Dedifferentiated amniotic fluid mesenchymal stem cell (primary cell): ENCODE results near the gene KIAA1328.
"Not testable (repeated sequence)": the region's sequence is repeated elsewhere in the genome, so short reads cannot be mapped to it uniquely, and the experiment has no call there.

Experiments used
- DNase-seq: peaks from one replicate; pipeline ENCODE4 v3.0.0-alpha.2; 2016; ENCODE audit errors: extremely low spot score

The KIAA1328 gene

GRCh38 chr18:36828630-36829361, at the start of gene KIAA1328, which contains the start of gene TPGS2:
Gene KIAA1328 (plus strand): TSS chr18:36829127. CDS start chr18:36829139, 12 bp downstream.
Gene TPGS2 (minus strand): TSS chr18:36829002. CDS start chr18:36828767, 235 bp downstream.
- peak; percentile 61 for DNase-seq

GRCh38 chr18:36780748-36781147, 48.2 kb upstream of the KIAA1328 start:
- DNase-seq = no peak

GRCh38 chr18:36782710-36783109, 46.2 kb upstream of the KIAA1328 start:
- DNase-seq = no peak

- DNase-seq = no peak
Observed at GRCh38 chr18:36783792-36784191, 45.1 kb upstream of the KIAA1328 start.

- no peak for DNase-seq
Observed at GRCh38 chr18:36786686-36787085, 42.2 kb upstream of the KIAA1328 start.

- DNase-seq = no peak
Observed at GRCh38 chr18:36792634-36793283, 36.2 kb upstream of the KIAA1328 start.

- DNase-seq = no peak
Observed at GRCh38 chr18:36798738-36799473, 30.0 kb upstream of the KIAA1328 start.

- DNase-seq = no peak
Observed at GRCh38 chr18:36805105-36805504, 23.8 kb upstream of the KIAA1328 start.

- no peak for DNase-seq
Observed at GRCh38 chr18:36808681-36809080, 20.2 kb upstream of the KIAA1328 start.

- peak; percentile 79 for DNase-seq
Observed at GRCh38 chr18:36809590-36810381, 19.1 kb upstream of the KIAA1328 start.

- no peak for DNase-seq
Observed at GRCh38 chr18:36811430-36811829, 17.5 kb upstream of the KIAA1328 start.

- DNase-seq = no peak
Observed at GRCh38 chr18:36811955-36812354, 17.0 kb upstream of the KIAA1328 start.

- no peak for DNase-seq
Observed at GRCh38 chr18:36812678-36813077, 16.2 kb upstream of the KIAA1328 start.

GRCh38 chr18:36813101-36813775, 15.7 kb upstream of the KIAA1328 start:
- DNase-seq = no peak

GRCh38 chr18:36813824-36814223, 15.1 kb upstream of the KIAA1328 start:
- no peak for DNase-seq

- DNase-seq = no peak
Observed at GRCh38 chr18:36814994-36815393, 13.9 kb upstream of the KIAA1328 start.

GRCh38 chr18:36816096-36816495, 12.8 kb upstream of the KIAA1328 start:
- not testable (repeated sequence) for DNase-seq

- DNase-seq = no peak
Observed at GRCh38 chr18:36817039-36817438, 11.9 kb upstream of the KIAA1328 start.

GRCh38 chr18:36818652-36819051, 10.3 kb upstream of the KIAA1328 start:
- no peak for DNase-seq

GRCh38 chr18:36819621-36820020, 9.3 kb upstream of the KIAA1328 start:
- no peak for DNase-seq

- no peak for DNase-seq
Observed at GRCh38 chr18:36821681-36822080, 7.2 kb upstream of the KIAA1328 start.
